Epithelial cell of esophagus (primary cell): ENCODE results near the gene CRYAB.
A peak's percentile ranks its signal among the peaks of the same experiment; 100 is the strongest.

Experiments
- DNase-seq: peaks from one replicate; pipeline ENCODE4 v3.0.0; 2010; ENCODE audit warnings: low read depth
- H3K4me3 ChIP-seq: 2 replicates; pipeline ENCODE4 v1.5.1; 2011; ENCODE audit warnings: mild to moderate bottlenecking, low read length, control low read depth
- TF ChIP-seq, protein P1 (sequence below): IDR thresholded peaks from 2 replicates; pipeline ENCODE4 v1.5.1; 2011; ENCODE audit warnings: low read depth, mild to moderate bottlenecking, low read length, control low read depth, inconsistent platforms; ENCODE audit not compliant: insufficient read depth; ENCODE audit errors: missing control alignments

Gene CRYAB

DNA sequence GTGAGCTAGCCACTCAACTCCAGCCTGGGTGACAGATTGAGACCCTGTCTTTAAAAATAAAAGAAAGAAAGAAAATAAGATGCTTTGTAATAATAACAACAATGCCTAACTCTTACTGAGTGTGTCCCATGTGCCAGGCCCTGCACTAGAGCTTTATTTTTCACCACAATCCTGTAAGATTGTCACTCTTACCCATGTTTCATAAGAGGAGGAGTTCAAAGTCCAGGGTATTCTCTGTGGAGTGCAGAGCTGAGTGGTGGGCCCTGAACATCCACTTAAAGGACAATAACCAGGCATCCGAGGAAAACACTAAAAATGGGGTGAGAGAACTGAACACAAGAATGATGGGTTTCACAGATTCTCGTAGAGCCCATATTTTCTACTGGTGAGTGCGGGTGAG is 6.2 kb upstream of the CRYAB start:
- DNase-seq, result no peak
- TF ChIP-seq, protein P1, sequence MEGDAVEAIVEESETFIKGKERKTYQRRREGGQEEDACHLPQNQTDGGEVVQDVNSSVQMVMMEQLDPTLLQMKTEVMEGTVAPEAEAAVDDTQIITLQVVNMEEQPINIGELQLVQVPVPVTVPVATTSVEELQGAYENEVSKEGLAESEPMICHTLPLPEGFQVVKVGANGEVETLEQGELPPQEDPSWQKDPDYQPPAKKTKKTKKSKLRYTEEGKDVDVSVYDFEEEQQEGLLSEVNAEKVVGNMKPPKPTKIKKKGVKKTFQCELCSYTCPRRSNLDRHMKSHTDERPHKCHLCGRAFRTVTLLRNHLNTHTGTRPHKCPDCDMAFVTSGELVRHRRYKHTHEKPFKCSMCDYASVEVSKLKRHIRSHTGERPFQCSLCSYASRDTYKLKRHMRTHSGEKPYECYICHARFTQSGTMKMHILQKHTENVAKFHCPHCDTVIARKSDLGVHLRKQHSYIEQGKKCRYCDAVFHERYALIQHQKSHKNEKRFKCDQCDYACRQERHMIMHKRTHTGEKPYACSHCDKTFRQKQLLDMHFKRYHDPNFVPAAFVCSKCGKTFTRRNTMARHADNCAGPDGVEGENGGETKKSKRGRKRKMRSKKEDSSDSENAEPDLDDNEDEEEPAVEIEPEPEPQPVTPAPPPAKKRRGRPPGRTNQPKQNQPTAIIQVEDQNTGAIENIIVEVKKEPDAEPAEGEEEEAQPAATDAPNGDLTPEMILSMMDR, result no peak
- no peak overlapping the region for H3K4me3 ChIP-seq

DNA sequence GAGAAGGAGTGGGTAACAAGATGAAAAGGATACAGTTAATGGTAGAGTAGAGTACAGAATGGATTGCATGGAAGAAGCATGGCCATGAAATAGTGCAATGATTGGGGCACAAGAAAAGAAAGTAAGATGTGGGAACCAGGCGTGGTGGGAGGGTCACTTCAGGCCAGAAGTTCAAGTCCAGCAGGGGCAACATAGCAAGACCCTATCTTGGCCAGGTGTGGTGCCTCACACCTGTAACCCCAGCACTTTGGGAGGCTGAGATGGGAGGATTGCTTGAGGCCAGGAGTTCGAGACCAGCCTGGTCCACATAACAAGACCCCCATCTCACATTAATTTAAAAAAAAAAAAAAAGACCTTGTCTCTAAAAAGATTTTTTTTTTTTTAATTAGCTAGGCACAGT is 5.7 kb upstream of the CRYAB start:
- TF ChIP-seq, protein P1, result no peak

DNA sequence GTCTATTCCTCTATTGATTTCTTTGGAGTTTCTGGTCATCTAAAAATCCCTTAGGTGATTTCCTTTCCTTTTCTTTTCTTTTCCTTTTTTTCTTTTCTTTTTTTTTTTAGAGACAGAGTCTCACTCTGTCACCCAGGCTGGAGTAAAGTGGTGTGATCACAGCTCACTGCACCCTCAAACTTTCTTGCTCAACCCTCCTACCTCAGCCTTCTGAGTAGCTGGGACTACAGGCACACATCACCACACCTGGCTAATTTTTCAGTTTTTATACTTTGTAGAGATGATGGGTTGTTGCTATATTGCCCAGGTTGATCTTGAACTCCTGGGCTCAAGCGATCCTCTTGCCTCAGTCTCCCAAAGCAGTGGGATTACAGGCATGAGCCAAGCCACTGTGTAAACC is 5.2 kb upstream of the CRYAB start:
- no peak for DNase-seq
- no peak overlapping the region for H3K4me3 ChIP-seq
- TF ChIP-seq, protein P1, result no peak

More for the DNA sequence above, 5.7 kb upstream of the CRYAB start:
- H3K4me3 ChIP-seq, result no peak overlapping the region
- no peak for DNase-seq

DNA sequence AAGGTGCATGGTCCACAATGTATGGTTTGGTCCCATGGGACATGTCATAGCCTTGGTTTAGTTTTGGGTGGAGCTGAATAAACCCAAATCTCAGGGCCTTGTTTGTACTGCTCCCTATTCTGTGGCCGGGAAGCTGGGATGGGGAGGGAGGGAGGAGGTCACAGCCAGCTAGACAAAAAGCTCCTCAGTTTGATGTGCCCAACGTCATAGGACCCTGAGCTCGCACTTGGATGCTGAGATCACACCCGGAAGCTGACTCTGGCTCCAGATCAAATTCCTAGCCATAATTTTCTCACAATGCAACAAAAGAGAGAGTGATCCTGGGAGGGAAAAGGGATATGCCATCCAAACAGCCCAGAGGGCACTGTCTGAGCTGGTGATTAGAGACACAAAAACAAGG is 2.4 kb upstream of the CRYAB start:
- TF ChIP-seq, protein P1, result no peak
- H3K4me3 ChIP-seq, result no peak overlapping the region

DNA sequence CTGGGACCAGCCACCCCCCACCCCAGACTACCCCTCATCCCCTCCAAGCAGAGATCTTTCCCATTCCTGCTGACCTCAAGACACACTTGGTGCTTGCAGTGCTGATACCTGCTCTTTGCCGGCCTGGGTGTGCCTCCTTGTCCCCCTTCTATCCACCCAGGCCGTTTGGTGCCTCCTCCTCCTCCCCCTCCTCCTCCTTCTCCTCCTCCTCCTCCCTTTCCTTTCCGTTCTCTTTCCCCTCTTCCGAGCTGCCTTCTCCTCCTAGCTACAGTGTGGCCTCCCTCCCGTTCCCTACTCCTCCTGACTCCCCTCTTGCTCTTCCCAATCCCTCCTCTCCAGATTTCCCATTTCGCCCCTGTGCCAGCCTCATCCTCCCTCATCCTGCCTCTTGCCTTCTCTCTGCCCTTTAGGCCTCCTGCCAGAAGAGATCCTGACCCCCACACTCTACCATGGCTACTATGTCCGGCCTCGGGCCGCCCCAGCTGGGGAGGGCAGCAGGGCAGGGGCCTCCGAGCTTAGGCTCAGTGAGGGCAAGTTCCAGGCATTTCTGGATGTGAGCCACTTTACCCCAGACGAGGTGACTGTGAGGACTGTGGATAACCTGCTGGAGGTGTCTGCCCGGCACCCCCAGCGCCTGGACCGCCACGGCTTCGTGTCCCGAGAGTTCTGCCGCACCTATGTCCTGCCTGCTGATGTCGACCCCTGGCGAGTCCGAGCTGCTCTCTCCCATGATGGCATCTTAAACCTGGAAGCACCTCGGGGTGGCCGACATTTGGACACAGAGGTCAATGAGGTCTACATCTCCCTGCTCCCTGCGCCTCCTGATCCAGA is 1.7 kb upstream of the CRYAB start:
- DNase-seq, result no peak
- TF ChIP-seq, protein P1, result no peak
- no peak overlapping the region for H3K4me3 ChIP-seq

More for the DNA sequence above, 2.4 kb upstream of the CRYAB start:
- DNase-seq, result peak; percentile 47

DNA sequence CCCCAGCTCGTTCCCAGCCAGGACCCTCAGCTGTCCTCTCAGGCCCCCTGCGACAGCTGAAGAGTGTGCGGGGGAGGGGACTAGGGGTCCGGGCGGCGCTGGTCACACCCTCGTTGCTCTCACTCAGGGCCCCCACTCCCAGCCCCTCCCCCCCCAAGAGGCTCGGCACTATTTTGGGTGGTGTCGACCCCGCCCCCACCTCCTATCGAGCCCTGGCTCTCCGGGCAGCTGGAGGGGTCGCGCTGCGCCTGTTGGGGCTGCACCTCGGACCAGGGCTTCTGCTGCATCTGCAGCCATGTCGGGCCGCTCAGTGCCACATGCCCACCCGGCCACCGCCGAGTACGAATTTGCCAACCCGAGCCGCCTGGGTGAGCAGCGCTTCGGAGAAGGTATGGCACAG is 965 bp upstream of the CRYAB start, which contains the start of gene HSPB2:
TSS of gene HSPB2 (plus strand) at position 200 of the 400 bp plus-strand sequence. CDS start at position 296, 96 bp downstream.
- peak within 1 kb of the TSS; percentile 51 for H3K4me3 ChIP-seq
- no peak for DNase-seq
- TF ChIP-seq, protein P1, result no peak
